Endometrial microvascular endothelial cells (primary cell): ENCODE measurements around the gene GMEB1. TPM values are rescaled to one million over a fixed set of nuclear protein-coding genes. Genes with fewer than 3 reads are reported as not detected.
"Not testable (repeated sequence)": the region's sequence is repeated elsewhere in the genome, so short reads cannot be mapped to it uniquely, and the experiment has no call there.

ENCODE experiments used
- in situ Hi-C: cut with HindIII; loops from 2 replicates; pipeline ENCODE4 v1.10.0; 2017; ENCODE audit warnings: low sequenced_read_pairs, low pct_unique_long_range_greater_than_20kb; ENCODE audit errors: inconsistent ontology term
- total RNA-seq: library from RNA; depleted of rRNA; stranded (reverse); fragments of >200 nt; gene quantifications from one replicate; pipeline ENCODE4 v1.2.3, GENCODE V29; 2015; ENCODE audit errors: inconsistent ontology term

Gene GMEB1
- total RNA-seq, 1 donor from 2014 or later: 8.0 TPM

- in situ Hi-C loops: no loop called here
Measured at GRCh38 chr1:28666806-28667205, 1.8 kb upstream of the GMEB1 start.

DNA sequence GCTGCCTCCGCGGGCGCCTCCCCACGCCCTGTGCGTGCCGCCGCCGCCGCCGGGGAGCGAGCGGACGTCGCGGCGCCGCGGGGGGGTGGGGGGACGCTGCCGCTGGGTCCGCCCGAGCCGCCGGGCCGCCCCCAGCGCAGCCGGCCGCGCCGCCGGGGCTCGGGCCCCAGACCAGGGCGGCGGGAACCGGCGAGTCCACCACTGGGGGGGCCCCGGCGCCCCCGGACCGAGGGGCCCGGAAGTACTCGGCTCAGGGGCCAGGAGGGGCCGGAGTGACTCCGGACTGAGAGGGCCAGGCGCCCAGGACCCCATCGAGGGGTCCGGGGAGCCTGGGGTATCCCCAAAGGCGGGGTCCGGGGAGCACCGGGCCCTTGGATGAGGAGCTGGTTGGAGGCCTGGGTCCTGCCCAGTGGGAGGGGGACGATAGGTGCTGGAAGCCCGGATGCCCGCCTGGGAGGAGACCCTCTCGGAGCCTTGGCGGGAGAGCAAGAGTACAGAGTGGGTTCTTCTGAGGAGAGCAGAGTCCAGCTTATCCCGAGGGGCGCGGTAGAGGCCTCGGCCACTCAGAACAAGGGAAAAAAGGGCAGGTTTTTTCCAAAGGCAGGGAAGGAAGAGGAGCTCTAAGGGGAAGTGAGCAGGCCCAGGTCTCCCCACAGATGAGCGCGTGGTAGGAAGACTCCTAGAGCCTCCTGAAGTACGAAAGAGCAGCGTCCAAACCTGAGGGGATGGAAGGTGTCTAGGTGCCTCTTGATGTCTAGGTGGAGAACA, 556 bp downstream of the GMEB1 start:
- in situ Hi-C loops: no loop called here

DNA sequence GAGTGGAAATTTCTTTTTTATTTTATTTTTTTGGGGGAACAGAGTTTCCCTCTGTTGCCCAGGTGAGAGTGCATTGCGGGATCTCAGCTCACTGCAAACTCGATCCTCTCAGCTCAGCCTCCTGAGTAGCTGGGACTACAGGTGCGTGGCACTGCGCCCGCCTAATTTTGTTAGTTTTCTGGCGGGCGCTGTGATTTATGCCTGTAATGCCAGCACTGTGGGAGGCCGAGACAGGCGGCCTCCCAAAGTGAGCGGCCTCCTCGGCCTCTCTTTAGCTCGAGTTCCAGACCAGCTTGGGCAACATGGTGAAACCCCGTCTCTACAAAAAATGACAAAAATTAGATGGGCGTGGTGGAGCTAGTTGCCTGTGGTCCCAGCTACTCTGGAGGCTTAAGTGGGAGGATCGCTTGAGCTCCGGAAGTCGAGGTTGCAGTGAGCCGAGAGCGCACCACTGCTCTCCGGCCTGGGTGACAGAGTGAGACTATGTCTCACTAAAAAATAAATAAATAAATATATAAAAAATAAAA, 2.7 kb downstream of the GMEB1 start:
- in situ Hi-C loops: no loop called here

GRCh38 chr1:28672971-28673370, 4.4 kb downstream of the GMEB1 start:
- in situ Hi-C loops: not testable (repeated sequence)

- in situ Hi-C loops: no loop called here
Measured at GRCh38 chr1:28675924-28676257, 7.3 kb downstream of the GMEB1 start.

DNA sequence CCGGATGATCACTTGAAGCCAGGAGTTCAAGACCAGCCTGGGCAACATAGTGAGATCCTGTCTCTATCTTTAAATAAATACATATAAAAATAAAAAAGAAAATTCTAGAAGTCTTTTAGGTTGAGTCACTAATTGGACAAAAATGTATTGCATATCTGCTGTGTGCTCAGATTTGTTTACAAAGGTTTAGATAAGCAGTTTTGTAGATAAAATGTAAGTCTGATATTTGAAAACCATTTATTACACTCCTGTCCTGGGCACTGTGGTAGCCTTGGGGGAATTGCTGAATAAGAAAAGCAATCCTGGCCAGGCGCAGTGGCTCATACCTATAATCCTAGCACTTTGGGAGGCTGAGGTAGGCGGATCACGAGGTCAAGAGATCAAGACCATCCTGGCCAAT, 11.6 kb downstream of the GMEB1 start:
- in situ Hi-C loops: no loop called here

DNA sequence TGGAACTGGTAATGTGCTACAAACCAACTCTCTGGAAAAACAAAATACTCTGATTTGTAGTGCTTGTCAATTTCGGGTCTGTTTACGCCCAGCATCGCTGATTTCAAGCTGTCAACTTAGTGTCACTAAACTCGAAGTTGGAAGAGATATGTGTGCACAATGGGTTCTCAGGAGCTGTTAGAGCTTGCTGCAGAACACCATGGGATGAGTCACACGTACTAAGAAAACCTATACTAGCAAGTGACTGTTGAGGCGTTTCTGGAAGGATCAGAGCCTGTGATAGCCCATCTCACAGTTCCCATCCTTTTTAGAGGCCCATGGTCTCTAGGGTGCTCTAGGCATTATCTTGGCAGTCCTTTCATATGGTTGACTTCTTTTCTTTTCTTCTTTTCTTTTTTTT, 14.3 kb downstream of the GMEB1 start:
- in situ Hi-C loops: no loop called here

DNA sequence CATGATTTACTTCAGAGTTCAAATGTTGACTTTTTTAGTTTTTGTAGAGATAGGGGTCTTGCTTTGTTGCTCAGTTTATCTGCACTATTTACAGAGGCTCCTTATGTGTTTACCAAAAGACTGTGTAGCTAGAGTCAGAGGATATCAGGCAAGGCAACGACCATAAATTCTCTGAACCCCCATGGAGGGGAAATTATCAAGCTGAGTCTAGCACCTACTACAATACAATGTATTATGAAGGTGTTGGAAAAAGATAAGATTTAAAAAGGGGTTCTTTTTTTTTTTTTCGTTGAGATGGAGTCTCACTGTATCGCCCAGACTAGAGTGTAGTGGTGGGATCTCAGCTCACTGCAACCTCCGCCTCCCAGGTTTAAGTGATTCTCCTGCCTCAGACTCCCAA, 16.4 kb downstream of the GMEB1 start:
- in situ Hi-C loops: no loop called here

- in situ Hi-C loops: not testable (repeated sequence)
Measured at GRCh38 chr1:28691627-28692026, 23.0 kb downstream of the GMEB1 start.

DNA sequence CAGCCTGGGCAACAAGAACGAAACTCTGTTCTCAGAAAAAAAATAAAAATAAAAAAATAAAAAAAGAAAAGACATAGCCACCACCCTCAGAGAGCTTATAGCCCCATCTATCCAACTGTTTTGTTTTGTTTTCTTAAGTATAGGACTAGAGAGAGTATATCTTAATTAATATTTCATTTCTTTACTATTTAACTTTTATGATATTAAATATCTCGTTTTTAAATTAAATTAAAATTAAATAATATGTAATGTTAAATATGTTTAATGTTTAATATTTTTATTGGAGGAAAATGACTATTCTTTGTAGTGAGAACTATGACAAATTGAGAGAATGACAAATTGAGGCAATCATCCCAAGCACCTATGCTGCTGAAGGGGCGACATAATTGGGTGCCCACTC, 35.0 kb downstream of the GMEB1 start:
- in situ Hi-C loops: no loop called here

GRCh38 chr1:28716336-28716735, 47.8 kb downstream of the GMEB1 start:
- in situ Hi-C loops: no loop called here

DNA sequence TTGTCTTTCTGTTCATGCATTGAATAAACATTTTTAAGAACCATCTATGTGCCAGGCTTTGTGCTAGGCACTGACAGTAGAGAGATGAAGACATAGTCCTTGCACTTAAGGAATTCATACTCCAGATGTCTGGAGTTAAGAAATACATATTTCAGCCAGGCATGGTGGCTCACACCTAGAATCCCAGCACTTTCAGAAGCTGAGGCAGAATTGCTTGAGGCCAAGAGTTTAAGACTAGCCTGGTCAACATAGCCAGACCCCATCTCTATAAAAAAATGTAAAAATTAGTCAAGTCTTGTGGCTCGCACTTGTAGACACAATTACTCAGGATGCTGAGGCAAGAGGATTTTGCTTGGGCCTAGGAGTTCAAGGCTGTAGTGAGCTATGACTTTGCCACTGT, 49.6 kb downstream of the GMEB1 start:
- in situ Hi-C loops: no loop called here

DNA sequence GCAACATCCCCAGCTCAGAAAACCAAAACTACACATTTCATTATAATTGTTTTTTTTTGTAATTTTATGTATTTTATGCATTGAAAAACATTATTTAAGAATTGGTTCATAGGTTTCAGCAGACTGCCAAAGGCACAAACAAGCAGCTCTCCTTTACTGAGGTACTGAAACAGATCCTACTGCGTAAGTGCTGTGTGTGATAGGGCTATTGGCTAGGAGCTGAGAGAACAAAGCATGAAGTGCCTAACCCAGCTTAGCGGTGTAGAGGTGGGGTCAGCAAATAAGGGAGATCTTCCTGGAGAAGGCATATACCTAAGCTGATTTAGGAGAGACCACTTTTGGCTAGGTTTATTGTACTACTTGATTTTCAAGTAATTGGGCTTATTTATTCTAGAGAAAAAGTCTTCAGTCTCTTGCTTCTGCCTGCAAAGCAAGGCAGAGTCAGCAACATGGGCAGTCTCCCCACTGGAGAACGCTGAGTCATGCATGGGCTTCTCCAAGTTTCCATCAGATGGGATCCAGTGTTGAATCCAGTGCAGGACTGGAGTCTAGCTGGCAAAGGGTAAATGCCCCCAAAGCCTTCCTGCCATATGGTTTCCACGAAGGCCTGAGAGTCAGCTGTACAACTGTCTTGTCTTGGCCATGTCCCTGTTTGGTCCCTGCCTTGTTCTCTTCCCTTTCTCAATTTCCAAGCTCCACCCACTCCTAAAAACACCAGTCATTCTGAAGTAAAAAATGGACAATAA, 50.2 kb downstream of the GMEB1 start:
- in situ Hi-C loops: no loop called here

DNA sequence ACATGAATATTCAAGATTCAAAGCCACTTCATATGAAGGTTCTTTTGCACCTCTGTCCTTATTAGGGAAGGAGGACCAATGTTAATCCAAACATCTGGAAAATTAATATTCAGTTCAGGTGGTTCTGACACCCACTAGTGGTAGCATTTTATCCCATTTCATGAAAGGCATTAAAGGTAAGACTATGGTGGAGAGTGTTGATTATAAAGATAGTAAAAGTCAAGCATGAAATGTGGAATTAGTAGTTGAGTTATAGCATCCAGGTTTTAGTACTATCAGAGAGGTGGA, 50.7 kb downstream of the GMEB1 start:
- in situ Hi-C loops: no loop called here

GRCh38 chr1:28720376-28720775, 51.8 kb downstream of the GMEB1 start:
- in situ Hi-C loops: no loop called here

DNA sequence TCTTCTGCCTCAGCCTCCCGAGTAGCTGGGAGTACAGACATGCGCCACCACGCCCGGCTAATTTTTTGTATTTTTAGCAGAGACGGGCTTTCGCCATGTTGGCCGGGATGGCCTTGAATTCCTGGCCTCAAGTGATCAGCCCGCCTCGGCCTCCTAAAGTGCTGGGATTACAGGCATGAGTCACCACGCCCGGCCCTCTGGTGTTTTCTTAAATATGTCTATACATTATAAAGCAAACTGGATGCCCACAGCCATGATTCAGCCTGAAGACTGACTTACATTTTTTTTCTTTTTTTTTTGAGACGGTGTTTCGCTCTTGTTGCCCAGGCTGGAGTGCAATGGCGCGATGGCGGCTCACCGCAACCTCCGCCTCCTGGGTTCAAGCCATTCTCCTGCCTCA, 53.3 kb downstream of the GMEB1 start:
- in situ Hi-C loops: not testable (repeated sequence)

GRCh38 chr1:28725365-28725764, 56.8 kb downstream of the GMEB1 start:
- in situ Hi-C loops: not testable (repeated sequence)

- in situ Hi-C loops: no loop called here
Measured at GRCh38 chr1:28735961-28736449, 67.4 kb downstream of the GMEB1 start.

GRCh38 chr1:28736450-28737306, 68.1 kb downstream of the GMEB1 start, which contains the start of gene YTHDF2:
Gene YTHDF2, plus strand, starts transcription at chr1:28736940. Its CDS starts 181 bp downstream, at chr1:28737121.
- in situ Hi-C loops: no loop called here
